Measurements from ENCODE around the gene SF3A1.

SF3A1 gene

GRCh38 chr22:30386960-30387827 is 30.5 kb upstream of the SF3A1 start, which contains the start of gene RNF215:
Gene RNF215, minus strand, starts transcription at chr22:30387411. Its CDS starts 98 bp downstream, at chr22:30387313.
- DNase-seq (ENCODE audit: low spot score): peak; percentile 94

- no peak for DNase-seq (ENCODE audit: low spot score)
Observed at GRCh38 chr22:30386608-30386959, 29.9 kb upstream of the SF3A1 start.

GRCh38 chr22:30385942-30386341 is 29.2 kb upstream of the SF3A1 start:
- DNase-seq (ENCODE audit: low spot score): no peak

- no peak for DNase-seq (ENCODE audit: low spot score)
Observed at GRCh38 chr22:30383061-30383460, 26.4 kb upstream of the SF3A1 start.

DNA sequence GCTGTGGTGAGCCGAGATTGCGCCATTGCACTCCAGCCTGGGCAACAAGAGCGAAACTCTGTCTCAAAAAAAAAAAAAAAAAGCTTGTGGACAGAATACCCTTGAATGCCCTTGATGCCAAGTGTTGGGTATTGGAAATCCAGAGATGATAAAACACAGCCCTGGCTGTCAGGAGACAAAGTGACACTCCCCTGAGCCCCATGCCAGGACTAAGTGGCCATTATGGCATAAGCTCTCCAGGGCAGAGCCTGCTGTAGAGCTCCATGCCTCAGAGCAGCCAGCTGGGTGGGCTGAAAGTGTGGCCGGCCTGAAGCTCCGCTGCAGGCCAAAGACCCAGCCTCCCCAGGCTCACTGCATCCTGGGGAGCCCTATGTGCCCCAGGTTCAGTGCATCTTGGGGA is 25.6 kb upstream of the SF3A1 start:
- no peak for DNase-seq (ENCODE audit: low spot score)

GRCh38 chr22:30381264-30381663 is 24.6 kb upstream of the SF3A1 start:
- DNase-seq (ENCODE audit: low spot score): no peak

DNA sequence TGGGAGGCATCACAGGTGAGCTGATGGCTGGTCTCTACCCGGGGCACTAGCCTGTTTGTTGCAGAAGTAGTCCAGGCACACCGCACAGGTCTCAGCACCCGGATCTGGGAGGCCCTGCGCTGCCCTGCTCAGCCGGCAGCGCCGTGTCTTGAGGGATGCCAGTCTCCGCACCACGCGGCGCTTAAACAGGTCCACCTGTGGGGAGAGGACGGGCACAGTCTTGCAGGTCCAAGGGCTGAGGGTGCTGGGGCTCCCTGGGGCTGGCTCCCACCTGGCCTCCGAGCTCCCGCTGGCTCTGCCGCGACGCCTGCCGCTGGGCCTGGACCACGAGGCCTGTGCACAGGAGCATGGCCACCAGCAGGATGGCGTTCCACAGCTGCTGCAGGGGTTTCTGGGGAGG is 23.3 kb upstream of the SF3A1 start:
- no peak for DNase-seq (ENCODE audit: low spot score)

DNA sequence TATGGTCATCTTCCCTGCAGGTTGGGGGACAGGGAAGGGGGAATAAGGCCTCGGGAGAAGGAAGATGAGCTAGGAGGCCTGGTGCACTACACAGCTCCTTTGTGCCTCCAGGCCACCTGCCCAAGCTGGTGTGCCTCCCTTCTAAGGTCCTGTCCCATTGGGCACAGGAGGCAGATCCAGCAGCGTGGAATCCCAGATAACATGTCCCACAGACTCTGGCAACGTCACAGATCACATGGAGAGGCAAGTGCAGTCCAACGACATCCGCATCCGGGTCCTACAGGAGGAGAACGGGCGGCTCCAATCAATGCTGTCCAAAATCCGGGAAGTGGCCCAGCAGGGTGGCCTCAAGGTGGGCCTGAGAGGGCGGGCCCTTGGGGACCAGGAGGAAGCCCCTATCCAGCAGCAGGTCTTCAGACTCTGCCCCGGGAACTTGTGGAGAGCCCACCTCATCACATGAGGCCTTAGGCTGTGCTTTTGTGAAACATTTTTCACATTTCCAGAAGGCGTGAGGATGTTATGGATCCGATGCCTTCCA is 18.7 kb upstream of the SF3A1 start:
- no peak for DNase-seq (ENCODE audit: low spot score)

GRCh38 chr22:30373331-30374325 is 16.9 kb upstream of the SF3A1 start:
- no peak for DNase-seq (ENCODE audit: low spot score)

DNA sequence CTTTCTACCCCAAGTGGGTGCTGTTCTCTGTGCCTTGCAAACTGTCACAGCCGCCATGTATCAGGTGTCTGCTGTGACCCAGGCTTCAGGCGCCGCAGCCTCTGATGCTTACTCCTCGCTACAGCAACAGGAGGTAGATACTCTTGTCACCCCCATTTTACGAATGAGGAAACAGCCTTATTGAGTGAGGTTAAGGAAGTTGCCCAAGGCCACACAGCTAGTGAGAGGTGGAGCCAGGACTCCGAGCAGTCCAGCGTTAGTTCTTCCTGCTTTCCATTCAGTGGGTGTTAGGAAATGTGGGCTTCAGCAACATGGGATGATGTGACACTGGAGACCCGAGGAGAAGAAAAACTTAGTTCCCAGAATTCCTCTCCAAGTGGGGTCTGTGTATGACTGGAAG is 16.2 kb upstream of the SF3A1 start:
- DNase-seq (ENCODE audit: low spot score): no peak

GRCh38 chr22:30371981-30372380 is 15.3 kb upstream of the SF3A1 start:
- DNase-seq (ENCODE audit: low spot score): no peak

DNA sequence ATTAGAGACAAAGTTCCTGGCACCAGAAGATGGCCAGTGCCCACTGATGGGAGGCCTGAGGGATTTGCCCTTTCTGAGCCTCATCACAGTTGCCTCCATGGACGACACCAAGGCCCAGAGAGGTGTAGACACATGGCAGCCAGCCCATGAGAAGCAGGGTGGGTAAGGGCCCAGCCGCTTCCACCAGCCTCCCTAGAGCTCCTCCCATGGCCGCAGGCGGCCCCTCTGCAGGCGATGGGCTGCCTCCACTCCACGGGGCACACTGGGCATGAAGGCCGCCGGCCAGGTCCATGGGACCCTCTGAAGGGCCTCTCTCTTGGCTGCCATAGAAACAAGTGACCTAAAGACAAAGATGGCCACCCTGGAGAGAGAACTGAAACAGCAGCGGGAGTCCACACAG is 14.6 kb upstream of the SF3A1 start:
- no peak for DNase-seq (ENCODE audit: low spot score)

DNA sequence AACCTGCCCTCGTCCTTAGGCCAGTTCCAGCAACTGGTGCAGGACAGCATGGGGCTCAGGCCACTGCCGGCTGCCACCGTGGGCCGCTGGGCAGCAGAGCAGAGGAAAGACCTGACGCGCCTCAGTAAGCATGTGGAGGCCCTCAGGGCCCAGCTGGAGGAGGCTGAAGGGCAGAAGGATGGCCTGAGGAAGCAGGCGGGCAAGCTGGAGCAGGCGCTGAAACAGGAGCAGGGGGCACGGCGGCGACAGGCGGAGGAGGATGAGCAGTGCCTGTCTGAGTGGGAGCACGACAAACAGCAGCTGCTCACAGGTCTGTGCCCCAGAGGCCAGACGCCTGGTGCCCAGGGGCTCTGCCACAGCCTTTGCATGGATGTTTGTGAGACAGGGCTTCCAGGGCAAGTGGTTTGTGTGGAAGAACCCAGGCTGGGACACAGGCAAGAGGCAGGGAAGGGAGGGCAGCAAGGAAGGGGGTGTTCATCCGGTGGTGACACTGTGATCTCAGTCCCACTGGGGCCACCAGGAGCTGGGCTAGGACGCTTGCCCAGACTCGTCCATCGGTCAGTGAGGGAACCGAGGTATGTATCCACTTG is 14.0 kb upstream of the SF3A1 start:
- DNase-seq (ENCODE audit: low spot score): no peak

- no peak for DNase-seq (ENCODE audit: low spot score)
Observed at GRCh38 chr22:30368420-30368819, 11.7 kb upstream of the SF3A1 start.

GRCh38 chr22:30365891-30366290 is 9.2 kb upstream of the SF3A1 start:
- DNase-seq (ENCODE audit: low spot score): no peak

- DNase-seq (ENCODE audit: low spot score): no peak
Observed at GRCh38 chr22:30362651-30363281, 6.1 kb upstream of the SF3A1 start.

DNA sequence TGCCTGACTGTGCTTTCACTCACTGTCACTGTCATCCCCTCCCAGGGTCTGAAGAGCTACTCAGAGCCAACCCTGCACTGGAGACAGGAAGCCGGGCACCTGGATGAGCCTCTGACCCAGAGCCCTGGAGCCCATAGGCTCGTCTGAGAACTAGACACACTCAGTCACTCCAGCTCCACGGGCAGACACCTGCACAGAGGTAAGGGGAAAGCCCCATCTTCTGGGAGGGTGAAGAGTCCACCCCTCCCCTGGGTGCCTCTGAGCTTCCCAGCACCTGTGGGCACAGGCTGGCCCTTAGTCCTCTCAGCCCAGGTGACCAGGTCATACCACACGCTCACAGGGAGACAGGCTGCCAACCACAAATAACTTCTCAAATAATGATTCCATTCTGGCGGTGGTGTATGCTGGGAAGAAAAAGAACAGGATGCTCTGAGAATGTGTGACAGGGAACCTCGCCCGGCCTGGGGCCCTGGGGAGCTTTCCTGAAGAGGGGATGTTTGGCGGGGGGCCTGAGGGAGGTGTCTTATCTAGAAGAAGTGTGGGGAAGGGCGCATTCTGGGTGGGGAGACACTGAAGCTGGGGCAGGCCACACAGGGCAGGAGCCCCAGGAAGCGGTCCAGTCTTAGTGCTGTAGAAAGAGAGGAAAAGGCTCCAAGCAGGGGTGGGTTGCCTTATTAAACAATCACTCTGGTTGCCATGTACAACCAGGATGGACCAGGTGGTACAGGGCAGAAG is 5.4 kb upstream of the SF3A1 start:
- no peak for DNase-seq (ENCODE audit: low spot score)

DNA sequence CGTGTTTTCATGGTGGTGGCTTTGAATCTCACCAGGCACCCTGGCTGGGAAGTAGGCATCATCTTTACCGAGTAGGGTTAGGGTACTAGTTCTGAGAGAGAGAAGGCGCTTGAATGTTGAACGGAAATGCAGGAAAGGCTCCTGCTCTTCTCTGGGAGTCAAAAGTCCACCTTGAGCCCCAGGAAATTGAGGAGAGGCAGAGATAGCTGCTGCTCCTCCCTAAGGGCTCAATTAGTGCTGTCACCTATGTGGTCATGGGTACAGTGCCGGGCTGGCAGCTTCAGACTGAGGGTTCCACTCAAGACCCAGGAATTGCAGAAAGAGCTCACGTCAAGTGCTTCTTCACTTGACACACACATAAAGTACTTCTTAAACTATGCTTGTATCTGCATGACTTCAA is 1.8 kb upstream of the SF3A1 start:
- DNase-seq (ENCODE audit: low spot score): no peak

- DNase-seq (ENCODE audit: low spot score): no peak
Observed at GRCh38 chr22:30357650-30358215, 1.0 kb upstream of the SF3A1 start.

DNA sequence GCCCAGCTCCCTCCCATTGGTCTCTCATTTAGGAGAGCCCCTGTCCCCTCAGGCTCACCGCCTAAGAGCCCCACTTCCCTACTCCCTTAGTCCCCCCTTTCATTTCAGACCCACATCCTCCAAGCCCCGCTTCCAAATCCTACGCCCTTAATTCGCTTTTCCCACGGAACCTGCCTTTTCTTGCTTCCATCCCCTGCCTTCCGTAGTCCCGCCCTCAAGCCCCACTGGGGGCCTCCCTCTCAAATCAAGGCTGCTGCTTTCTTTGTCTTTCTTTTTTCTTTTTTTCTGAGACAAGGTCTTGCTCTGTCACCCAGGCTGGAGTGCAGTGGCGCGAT is 509 bp upstream of the SF3A1 start:
- no peak for DNase-seq (ENCODE audit: low spot score)

DNA sequence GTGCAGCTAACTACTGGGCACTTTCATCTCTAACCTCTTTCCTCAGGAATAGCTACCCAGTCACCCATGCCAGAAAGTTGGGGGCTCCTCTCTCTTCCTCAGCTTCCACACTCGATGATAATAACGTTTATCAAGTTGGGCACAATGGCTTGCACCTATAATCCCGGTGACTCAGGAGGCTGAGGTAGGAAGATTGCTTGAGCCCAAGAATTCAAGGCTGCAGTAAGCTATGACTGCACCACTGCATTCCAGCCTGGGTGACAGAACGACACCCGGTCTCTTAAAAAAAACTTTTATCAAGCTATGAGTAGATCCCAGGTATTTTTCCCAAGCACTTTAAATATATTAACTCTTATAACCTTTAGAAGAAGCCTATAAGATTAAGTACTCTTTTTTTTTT is 2.0 kb downstream of the SF3A1 start:
- no peak for DNase-seq (ENCODE audit: low spot score)
